GM20000 (cell line): Measurements from ENCODE around the gene OSBP2.

Experiments
- DNase-seq: peaks from one replicate; pipeline ENCODE4 v3.0.0; 2012; ENCODE audit warnings: low spot score
- TF ChIP-seq, protein P1 (sequence below): IDR thresholded peaks from 2 replicates; pipeline ENCODE4 v1.5.1; 2012; ENCODE audit warnings: mild to moderate bottlenecking, control low read depth; ENCODE audit errors: extremely low read depth, missing control alignments

OSBP2 gene

DNA sequence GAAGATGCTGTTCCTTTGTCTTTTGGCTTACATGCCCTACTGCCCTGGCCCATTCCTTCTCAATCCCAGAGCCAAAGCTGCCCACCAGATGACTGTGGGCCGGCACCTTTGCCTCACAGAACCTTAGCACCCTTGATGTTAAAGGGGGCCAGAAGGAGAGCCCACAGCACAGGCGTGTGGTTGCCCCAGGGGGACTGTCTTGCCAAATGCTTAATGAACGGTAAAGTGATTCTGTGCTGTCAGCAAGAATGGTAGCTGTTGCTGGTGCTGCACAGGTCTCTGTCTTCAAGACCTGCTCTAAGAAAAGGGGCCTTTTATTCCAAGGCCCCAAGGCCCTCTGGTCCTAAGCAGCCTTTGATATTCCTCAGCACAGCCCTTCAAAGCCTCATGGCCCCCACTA lies 160.6 kb downstream of the OSBP2 start:
- TF ChIP-seq, protein P1, sequence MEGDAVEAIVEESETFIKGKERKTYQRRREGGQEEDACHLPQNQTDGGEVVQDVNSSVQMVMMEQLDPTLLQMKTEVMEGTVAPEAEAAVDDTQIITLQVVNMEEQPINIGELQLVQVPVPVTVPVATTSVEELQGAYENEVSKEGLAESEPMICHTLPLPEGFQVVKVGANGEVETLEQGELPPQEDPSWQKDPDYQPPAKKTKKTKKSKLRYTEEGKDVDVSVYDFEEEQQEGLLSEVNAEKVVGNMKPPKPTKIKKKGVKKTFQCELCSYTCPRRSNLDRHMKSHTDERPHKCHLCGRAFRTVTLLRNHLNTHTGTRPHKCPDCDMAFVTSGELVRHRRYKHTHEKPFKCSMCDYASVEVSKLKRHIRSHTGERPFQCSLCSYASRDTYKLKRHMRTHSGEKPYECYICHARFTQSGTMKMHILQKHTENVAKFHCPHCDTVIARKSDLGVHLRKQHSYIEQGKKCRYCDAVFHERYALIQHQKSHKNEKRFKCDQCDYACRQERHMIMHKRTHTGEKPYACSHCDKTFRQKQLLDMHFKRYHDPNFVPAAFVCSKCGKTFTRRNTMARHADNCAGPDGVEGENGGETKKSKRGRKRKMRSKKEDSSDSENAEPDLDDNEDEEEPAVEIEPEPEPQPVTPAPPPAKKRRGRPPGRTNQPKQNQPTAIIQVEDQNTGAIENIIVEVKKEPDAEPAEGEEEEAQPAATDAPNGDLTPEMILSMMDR, result no peak
- DNase-seq, result no peak

DNA sequence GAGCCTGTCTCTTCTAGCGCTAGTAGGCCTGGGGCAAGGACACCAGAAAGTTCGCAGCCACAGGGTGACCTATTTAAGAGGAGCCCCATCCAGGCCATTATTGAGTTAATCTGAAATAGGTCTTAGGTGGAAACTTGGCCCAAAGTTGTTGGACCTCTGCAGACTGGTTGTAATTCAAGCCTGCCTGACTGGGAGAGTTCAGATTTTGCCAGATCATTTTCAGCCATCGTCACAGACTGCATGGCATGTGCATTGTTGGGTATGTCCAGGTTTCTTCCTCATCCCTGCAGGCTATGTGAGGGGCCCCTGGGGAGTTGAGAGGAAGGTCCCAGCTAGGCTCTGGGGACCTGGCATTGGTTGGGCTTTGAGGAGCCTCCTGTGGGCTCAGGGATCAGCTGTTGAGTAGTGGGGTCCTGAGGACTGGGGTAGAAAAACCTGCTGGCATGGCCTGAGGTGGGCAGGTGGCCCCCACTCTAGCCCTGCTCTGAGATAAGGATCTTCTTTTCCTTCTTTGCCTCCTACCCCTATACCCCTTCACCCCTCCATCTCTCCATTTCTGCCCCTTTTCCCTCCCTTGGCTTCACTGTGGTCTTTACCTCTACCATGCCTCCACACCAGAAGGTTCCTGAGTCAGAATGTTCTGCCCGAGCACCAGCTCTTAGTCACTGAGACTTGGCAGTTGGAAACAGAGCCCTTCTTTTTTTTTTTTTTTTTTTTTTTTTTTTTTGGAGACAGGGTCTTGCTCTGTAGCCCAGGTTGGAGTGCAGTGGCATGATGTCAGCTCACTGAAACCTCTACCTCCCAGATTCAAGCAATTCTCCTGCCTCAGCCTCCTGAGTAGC lies 161.2 kb downstream of the OSBP2 start:
- TF ChIP-seq, protein P1, result no peak
- peak; percentile 2 for DNase-seq

DNA sequence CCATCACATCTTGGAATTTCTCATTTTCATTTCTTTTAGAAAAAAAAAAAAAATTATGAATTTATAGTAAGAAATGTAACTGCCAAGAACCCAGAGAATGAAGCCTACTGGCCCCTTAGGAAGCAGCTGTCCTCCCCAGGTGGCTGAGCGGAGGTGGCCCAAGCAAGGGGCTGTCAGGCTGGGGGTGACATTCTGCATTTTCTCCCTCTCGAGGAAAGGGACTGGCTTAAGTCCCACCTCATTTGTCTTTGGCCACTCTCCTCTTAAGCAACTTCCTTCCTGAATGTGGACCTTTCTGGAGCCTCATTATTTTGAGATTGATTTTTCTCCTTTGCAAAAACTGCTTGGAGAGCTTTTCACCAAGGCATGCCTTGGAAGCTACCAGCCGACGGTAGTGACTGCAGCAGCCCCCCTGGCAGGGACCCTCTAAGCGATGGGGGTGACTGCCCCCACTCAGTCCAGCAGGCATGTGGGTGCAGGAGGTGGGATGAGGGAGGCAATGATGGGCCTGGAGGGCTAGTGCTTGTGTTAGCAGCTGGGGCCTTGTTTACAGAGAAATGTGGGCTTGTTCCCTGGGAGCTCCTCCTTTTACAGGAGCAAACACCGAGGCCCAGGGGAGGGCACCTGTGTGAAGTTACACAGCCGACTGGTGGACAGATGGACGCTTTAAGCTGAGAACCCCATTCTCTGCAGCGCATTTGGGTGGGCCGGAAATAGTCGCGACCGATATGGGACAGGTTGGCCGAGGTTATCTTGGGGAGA lies 162.2 kb downstream of the OSBP2 start:
- peak; percentile 3 for DNase-seq
- TF ChIP-seq, protein P1, result no peak

DNA sequence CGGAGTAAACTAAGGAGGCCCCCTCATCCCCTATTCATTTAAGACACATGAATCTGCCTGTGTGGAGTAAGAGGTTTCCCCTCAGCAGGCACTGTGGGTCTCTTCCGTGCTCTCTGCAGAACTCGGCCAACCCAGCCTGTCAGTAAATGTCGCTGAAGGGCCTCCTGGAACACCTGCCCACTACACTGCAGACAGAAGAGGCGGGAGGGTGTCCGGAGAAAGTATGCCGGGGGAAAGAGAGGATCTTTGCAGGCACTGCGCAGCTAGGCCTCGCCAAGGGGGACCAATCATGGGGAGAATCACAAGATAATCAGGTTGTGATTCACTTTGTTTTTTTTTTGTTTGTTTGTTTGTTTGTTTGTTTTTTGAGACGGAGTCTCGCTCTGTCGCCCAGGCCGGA lies 163.1 kb downstream of the OSBP2 start:
- TF ChIP-seq, protein P1, result no peak
- peak; percentile 2 for DNase-seq

DNA sequence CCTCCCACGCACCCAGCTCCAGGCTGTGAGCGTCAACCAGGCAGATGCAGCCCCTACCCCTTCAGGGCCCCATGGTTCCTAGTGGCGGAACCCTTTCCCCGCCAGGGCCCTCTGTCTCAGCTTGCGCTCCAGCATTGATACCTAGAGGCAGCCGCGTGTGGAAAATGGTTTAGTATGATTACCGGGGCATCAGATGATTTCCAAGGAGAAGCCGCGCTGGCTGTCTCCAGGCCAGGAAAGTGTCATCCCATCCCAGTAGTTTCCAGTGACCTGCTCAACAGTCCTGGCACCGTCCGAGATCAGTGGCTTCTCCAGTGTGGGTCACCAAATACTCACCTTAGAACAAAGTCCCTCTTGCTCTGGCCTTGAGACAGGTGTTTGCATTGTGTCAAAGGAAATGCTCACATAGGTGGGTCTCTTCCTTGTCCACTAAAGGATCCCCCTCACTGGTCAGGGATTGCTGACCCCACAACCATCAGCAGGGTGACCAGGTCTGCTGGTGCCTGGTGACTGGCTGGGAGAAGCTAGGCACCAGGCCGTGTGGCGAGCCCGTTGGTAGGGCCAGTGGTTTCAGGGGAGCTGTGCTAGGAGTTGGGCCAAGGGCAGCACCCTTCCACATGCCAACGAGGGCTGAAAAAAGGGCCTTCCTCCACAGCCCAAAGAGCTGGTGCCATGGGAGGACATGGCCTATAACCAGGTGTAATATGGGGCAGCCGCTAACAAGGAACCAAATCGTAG lies 164.5 kb downstream of the OSBP2 start:
- DNase-seq, result peak; percentile 3
- TF ChIP-seq, protein P1, result no peak

DNA sequence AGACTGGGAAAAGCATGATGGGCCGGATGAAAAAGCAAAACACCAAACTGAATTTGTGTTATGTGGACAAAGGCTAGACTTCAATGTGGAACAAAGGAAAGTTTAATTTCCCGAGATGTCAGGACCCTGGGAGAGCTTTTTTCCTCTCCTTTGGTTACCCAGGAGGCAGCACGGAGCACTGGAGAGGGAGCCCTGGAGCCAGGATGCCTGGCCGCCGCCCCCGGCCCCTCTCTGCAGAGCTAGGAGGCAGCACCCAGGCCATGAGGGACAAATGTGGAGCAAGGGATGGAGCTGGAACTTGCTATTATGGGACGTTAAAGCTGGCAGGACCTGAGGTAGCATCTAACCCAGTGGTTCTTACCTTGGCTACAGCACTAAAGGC lies 165.0 kb downstream of the OSBP2 start:
- TF ChIP-seq, protein P1, result no peak
- no peak for DNase-seq
